ENCODE measurements around the gene SLC50A1. TPM values are rescaled to one million over a fixed set of nuclear protein-coding genes. Genes with fewer than 3 reads are reported as not detected.

Gene SLC50A1
- total and polyA plus RNA-seq, 2 donors (not counting 1 experiment from before 2014, with no cell fraction given), result 36.0 to 61.1 TPM

DNA sequence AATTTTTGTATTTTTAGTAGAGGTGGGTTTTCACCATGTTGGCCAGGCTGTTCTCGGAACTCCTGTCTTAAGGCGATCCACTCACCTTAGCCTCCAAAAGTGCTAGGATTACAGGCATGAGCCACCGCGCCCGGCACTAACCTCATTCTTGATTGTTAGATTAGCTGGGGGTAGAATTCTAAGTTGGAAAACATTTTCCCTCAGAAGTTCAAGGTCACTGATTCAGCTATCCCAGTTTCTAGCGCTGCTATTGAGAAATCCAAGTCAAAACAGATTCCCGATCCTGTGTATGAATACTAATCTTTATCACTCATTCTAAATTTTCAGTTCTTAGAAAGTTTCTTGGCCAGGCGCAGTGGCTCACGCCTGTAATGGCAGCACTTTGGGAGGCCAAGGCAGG lies 32.3 kb upstream of the SLC50A1 start:
- no peak for DNase-seq (ENCODE audit: low read depth in 2 of 2)
- Histone ChIP-seq H3K4me3 (replicated peaks in 1 of 4; ENCODE audit: control extremely low read depth in 1 of 4, insufficient read depth in 1 of 4, low read depth in 3 of 4, low read length in 4 of 4) (no peak overlapping the region), H3K27me3 (ENCODE audit: control insufficient read depth, insufficient read depth, low read length) (peaks cover 12% of the 10 kb centered on the region), H3K79me2 (ENCODE audit: control insufficient read depth, insufficient read depth, low read length) (no peaks in the 10 kb centered on the region), H3K4me1 (ENCODE audit: control insufficient read depth, extremely low read depth, insufficient read depth, low read length) (no peaks in the 10 kb centered on the region), H3K36me3 (ENCODE audit: control insufficient read depth, insufficient read depth, low read length) (no peaks in the 10 kb centered on the region), H3K9ac (ENCODE audit: insufficient read depth, low read length) (no peak overlapping the region), H3K9me3 (ENCODE audit: control insufficient read depth, insufficient read depth, low read depth, low read length) (no peaks in the 10 kb centered on the region), H2AFZ (ENCODE audit: low read length) (no peak overlapping the region), H4K20me1 (ENCODE audit: control insufficient read depth, extremely low read depth, insufficient read depth, low read length) (no peaks in the 10 kb centered on the region), H3K4me2 (ENCODE audit: extremely low read depth, insufficient read depth, low read length) (no peak overlapping the region), H3K27ac (ENCODE audit: insufficient read depth, low read length) (no peak overlapping the region)
- TF ChIP-seq, protein P1, sequence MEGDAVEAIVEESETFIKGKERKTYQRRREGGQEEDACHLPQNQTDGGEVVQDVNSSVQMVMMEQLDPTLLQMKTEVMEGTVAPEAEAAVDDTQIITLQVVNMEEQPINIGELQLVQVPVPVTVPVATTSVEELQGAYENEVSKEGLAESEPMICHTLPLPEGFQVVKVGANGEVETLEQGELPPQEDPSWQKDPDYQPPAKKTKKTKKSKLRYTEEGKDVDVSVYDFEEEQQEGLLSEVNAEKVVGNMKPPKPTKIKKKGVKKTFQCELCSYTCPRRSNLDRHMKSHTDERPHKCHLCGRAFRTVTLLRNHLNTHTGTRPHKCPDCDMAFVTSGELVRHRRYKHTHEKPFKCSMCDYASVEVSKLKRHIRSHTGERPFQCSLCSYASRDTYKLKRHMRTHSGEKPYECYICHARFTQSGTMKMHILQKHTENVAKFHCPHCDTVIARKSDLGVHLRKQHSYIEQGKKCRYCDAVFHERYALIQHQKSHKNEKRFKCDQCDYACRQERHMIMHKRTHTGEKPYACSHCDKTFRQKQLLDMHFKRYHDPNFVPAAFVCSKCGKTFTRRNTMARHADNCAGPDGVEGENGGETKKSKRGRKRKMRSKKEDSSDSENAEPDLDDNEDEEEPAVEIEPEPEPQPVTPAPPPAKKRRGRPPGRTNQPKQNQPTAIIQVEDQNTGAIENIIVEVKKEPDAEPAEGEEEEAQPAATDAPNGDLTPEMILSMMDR (conservative IDR thresholded peaks at IDR 0.05 in 1 of 2, IDR thresholded peaks at IDR 0.05 in 1 of 2; ENCODE audit: low read depth in 1 of 2, low read length in 2 of 2), result no peak
- TF ChIP-seq EZH2 (IDR thresholded peaks at IDR 0.05; ENCODE audit: low read length, missing control alignments), result no peak

DNA sequence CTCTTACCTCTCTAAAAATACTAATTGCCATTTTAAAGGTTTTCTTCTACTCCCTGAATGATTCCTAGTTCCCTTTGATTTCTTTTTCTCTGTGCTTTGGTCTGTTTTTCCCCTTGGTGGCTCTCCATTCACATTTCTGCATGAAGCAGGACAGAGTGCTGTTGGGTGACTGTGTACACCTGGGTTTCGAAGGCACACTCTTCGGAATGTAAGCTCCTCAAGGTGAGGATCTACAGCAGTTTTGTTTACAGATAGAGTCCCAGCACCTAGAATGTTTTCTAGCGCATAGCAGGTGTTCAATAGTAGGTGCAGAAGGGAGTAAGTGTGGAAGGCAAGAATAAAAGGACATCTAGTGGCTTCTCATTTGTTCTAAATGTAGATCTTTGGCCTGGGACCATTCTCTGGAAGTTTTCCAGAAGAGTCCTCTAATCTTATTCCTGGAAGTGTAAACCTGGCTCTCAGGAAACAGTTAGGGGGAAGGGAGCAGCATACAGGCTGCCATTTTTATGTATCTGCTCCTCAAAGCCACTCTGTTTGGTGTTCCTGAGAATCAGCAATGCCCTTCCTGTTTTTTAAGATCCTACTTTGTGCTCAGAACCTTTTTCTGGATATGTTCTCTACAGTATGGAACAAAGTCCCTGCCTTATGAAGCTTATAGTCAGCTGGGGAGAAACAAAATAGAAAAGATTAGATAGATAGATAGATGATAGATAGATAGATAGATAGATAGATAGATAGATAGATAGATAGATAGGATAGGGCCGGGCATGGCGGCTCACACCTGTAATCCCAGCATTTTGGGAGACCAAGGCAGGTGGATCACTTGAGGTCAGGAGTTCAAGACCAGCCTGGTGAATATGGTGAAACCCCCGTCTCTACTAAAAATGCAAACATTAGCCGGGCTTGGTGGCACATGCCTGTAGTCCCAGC lies 30.8 kb upstream of the SLC50A1 start:
- Histone ChIP-seq H4K20me1 (ENCODE audit: control insufficient read depth, extremely low read depth, insufficient read depth, low read length) (no peaks in the 10 kb centered on the region), H3K27me3 (ENCODE audit: control insufficient read depth, insufficient read depth, low read length) (peaks cover 12% of the 10 kb centered on the region), H3K4me3 (replicated peaks in 1 of 4; ENCODE audit: control extremely low read depth in 1 of 4, insufficient read depth in 1 of 4, low read depth in 3 of 4, low read length in 4 of 4) (no peak overlapping the region), H3K27ac (ENCODE audit: insufficient read depth, low read length) (no peak overlapping the region), H3K4me1 (ENCODE audit: control insufficient read depth, extremely low read depth, insufficient read depth, low read length) (no peaks in the 10 kb centered on the region), H3K4me2 (ENCODE audit: extremely low read depth, insufficient read depth, low read length) (no peak overlapping the region), H3K9ac (ENCODE audit: insufficient read depth, low read length) (no peak overlapping the region), H3K9me3 (ENCODE audit: control insufficient read depth, insufficient read depth, low read depth, low read length) (no peaks in the 10 kb centered on the region), H3K79me2 (ENCODE audit: control insufficient read depth, insufficient read depth, low read length) (no peaks in the 10 kb centered on the region), H2AFZ (ENCODE audit: low read length) (no peak overlapping the region), H3K36me3 (ENCODE audit: control insufficient read depth, insufficient read depth, low read length) (no peaks in the 10 kb centered on the region)
- no peak for DNase-seq (ENCODE audit: low read depth in 2 of 2)
- no peak for TF ChIP-seq EZH2 (IDR thresholded peaks at IDR 0.05; ENCODE audit: low read length, missing control alignments)
- TF ChIP-seq, protein P1 (conservative IDR thresholded peaks at IDR 0.05 in 1 of 2, IDR thresholded peaks at IDR 0.05 in 1 of 2; ENCODE audit: low read depth in 1 of 2, low read length in 2 of 2), result no peak

DNA sequence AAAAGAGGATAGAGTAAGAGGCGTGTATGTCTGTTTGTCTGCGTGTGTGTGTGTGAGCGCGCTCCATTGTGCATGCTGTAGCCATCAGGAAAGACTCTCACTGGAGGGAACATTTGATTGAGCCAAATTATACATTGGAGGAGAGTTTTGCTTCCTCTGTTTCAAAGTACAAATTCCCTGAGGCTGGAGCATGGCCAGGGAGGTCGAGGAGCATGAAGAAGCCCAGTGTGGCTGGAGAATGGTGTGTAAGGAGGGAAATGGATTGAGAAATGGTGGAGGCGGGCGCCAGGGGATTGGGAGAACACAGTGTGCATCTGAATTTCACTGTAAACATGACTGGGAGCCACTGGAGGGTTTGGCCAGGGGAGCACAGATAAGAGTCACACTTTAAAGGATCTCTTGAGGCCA lies 30.0 kb upstream of the SLC50A1 start:
- H3K36me3 ChIP-seq (ENCODE audit: control insufficient read depth, insufficient read depth, low read length), result no peaks in the 10 kb centered on the region
- no peak overlapping the region for H3K9ac ChIP-seq (ENCODE audit: insufficient read depth, low read length)
- no peaks in the 10 kb centered on the region for H3K9me3 ChIP-seq (ENCODE audit: control insufficient read depth, insufficient read depth, low read depth, low read length)
- H2AFZ ChIP-seq (ENCODE audit: low read length), result no peak overlapping the region
- H3K4me1 ChIP-seq (ENCODE audit: control insufficient read depth, extremely low read depth, insufficient read depth, low read length), result no peaks in the 10 kb centered on the region
- no peaks in the 10 kb centered on the region for H3K79me2 ChIP-seq (ENCODE audit: control insufficient read depth, insufficient read depth, low read length)
- no peaks in the 10 kb centered on the region for H4K20me1 ChIP-seq (ENCODE audit: control insufficient read depth, extremely low read depth, insufficient read depth, low read length)
- H3K27me3 ChIP-seq (ENCODE audit: control insufficient read depth, insufficient read depth, low read length), result peaks cover 12% of the 10 kb centered on the region
- H3K4me3 ChIP-seq (replicated peaks in 1 of 4; ENCODE audit: control extremely low read depth in 1 of 4, insufficient read depth in 1 of 4, low read depth in 3 of 4, low read length in 4 of 4), result no peak overlapping the region
- no peak overlapping the region for H3K27ac ChIP-seq (ENCODE audit: insufficient read depth, low read length)
- TF ChIP-seq, protein P1 (conservative IDR thresholded peaks at IDR 0.05 in 1 of 2, IDR thresholded peaks at IDR 0.05 in 1 of 2; ENCODE audit: low read depth in 1 of 2, low read length in 2 of 2), result no peak
- no peak for TF ChIP-seq EZH2 (IDR thresholded peaks at IDR 0.05; ENCODE audit: low read length, missing control alignments)
- no peak for DNase-seq (ENCODE audit: low read depth in 2 of 2)
- H3K4me2 ChIP-seq (ENCODE audit: extremely low read depth, insufficient read depth, low read length), result no peak overlapping the region
